Measurements from ENCODE around the gene ABL1.
A peak's percentile ranks its signal among the peaks of the same experiment; 100 is the strongest.
"Not testable (repeated sequence)": the region's sequence is repeated elsewhere in the genome, so short reads cannot be mapped to it uniquely, and the experiment has no call there.

The ABL1 gene

DNA sequence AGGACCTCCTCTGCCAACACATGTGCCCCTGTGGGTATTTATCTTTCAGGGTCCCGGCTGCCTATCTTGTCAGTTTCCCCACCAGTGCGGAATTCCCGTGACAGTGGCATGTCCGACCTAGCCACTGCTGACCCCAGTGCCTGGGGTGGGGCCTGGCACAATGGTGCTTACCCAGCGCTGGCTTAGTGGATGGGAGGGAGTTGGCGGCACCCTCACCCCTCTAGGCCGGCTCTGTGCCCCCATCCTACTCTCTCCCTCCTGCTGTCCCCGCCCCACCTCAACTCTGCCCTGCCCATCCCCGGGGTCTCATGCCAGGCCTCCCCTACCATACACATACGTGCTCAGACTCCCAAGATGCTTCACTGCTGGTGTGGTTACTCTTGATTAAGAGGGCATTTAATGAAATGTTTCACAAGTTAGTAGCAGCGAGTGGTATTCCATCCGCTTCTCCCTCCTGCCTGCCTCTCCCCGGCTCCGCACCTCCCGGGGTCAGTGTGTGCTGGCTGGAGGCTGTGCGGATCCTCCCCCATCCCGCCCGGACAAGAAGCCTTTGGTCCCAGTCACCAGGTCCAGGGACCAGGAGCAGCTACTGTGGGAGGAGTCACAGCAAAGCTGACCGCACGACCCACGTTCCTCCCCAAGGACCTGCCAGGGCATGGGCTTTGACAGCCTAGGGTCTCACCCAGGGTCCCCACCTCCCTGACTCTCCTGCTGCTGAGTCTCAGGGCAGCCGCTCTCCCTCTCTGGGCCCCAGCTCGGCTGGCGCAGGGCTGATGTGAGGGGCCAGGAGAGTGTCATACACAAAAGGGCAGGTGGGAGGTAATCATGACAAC is 71.1 kb downstream of the ABL1 start:
- no peak for DNase-seq

DNA sequence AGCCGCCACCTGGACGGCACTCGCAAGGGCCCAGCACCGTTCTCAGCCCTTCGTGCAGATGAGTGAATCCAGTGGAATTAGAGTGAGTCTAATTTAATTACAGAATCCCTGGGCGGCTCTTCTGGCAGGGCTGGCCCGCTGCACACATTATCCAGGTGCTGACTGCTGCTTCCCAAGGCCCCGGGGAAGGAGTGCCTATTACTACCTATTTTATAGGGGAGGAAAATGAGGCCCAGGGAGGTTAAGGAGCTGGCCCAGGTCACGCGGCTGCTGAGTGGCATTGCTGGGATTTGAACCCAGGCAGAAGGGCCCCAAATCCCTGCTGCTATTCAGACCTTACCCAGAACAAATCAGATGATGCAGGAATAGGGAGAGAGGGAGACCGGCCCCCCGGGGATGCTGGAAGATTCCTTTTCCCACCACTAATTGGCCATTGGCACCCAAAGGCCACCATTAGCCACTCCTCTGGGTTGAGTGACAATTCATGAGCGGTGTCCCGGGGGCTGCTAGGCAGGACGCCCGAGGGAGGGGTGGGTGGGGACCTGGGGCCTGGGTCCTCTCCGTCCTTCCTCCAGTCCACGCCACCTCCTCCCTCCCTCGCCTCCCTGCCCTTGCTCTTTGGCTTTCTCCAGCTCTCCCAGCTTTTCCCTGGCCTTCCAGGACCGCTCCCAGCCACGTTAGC is 71.8 kb downstream of the ABL1 start:
- DNase-seq: no peak

DNA sequence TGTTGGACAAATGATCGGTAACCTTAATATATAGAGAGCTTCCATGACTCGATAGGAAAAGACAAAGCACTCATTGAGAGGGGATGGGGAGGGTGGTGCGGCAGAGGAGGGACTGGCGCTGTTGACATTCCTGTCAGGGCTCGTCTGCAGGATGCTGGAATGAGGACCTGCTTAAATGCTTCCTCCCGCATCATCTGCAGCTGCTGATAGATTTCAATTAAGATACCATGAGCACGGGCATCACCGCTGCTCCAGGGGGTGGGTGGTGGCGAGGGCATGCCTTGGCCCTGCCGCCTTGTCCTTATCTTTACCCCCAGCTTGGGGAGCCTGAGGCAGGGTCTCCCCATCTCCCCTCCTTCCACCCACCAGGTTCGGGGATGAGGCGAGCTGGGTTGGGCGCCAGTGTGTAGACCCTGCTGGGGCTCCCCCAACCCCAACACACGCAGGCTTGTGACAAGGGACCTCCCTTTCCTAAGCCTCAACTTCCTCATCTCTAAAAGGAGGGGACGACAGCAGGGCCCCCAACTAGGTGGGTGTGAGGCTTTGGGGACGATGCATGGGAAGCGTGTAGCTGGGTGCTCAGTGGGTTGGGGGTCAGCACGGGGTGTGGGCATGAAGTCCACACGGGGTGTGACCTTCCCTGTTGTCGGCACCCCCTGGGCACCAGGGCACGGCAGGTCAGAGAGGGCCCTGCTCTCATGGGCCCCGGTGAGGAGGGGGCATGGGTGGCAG is 73.3 kb downstream of the ABL1 start:
- no peak for DNase-seq

DNA sequence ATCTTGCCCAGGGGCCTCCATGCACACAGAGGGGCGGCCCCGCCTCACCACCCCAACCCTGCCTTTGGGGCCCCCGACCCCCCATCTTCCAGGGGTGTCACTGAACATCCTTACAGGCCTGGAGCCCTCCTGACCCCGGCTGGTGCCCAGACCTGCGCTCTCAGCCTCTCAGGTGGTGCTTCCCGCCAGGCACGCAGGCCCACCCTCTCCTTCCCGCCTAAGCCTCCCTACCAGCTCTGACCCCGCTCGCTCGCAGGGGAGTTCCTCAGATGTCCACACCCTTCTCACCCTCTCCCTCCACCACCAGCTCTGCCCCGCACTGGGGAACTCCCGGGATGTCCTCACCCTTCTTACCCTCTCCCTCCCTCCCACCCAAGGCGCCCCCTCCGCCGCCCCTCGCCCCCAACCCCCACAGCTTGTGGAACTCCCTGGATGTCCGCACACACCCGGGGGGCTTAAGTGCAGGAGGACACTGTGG is 73.9 kb downstream of the ABL1 start:
- DNase-seq: no peak

DNA sequence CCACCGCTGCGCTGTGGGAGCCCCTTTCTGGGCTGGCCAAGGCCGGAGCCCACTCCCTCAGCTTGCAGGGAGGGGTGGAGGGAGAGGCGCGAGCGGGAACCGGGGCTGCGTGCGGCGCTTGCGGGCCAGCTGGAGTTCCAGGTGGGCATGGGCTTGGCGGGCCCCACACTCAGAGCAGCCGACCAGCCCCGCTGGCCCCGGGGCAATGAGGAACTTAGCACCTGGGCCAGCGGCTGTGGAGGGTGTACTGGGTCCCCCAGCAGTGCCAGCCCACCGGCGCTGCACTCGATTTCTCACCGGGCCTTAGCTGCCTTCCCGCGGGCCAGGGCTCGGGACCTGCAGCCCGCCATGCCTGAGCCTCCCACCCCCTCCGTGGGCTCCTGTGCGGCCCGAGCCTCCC is 75.0 kb downstream of the ABL1 start:
- not testable (repeated sequence) for DNase-seq

DNA sequence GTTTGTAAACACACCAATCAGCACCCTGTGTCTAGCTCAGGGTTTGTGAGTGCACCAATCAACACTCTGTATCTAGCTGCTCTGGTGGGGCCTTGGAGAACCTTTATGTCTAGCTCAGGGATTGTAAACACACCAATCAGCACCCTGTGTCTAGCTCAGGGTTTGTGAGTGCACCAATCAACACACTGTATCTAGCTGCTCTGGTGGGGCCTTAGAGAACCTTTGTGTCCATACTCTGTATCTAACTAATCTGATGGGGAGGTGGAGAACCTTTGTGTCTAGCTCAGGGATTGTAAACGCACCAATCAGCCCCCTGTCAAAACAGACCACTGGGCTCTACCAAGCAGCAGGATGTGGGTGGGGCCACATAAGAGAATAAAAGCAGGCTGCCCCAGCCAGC is 75.6 kb downstream of the ABL1 start:
- DNase-seq: not testable (repeated sequence)

DNA sequence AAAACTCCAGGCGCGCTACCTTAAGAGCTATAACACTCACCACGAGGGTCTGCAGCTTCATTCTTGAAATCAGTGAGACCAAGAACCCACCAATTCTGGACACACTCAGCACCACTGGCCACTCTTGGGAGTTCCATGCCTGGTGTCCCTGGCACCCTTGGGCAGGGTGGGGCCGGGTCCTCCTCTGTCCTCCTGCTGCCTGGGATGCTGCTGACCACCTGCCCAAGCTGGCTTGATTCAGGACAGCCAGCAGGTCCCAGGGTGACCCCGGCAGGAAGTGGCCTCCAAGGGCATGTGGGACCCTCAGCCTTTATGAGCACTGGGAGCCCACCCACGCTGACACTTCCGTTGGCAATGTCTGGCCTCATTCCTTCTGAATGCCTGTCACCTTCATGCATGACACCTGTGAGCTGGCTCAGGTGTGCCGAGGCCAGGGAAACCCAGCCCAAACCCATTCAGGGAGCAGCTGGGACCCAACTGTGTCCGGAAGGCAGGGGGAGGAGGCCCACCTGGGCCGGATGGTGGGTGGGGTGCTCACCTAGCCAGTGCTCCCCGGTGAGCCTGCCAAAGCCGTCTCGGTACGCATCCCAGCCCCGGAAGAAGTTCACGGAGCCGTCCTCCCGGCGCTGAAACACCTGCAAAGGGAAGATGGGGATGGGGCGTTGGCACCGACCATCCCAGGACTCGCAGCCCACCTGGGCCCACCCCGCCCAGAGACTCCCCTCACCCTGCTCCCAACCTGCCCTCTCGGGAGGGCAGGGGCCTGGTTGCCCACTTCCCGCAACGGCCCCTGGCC is 76.4 kb downstream of the ABL1 start:
- DNase-seq: no peak

DNA sequence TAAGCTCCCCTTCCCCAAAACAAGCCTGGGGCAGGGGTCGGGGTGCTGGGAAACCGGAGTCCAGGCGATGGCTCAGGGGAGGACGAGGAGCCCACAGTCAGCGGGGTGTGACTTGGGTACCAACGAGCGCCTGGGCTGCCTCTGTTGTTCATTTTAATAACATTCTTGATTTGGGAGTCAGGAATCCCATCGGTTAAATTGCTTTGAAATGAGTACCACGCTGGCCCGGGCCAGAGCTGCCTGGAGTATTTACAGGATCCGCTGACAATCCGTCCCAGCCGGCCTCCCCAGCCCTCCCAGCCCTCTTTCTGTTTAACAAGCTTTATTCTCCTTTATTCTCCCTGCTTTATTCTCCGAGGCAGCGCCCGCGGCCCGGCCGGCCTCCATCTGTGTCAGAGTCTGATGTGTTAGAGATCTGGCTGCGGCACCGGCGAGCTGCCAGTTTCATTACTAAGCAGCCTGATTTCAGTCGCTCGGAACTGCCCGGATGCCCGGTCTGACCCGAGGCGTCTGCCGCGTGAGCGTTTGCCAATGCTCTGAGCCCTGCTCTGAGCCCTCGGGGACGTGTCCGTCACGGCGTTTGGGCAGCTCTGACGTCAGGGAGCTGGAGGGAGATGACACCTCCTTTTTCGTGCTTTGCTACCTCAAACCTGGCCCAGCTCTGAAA is 78.0 kb downstream of the ABL1 start:
- DNase-seq: peak; percentile 47

DNA sequence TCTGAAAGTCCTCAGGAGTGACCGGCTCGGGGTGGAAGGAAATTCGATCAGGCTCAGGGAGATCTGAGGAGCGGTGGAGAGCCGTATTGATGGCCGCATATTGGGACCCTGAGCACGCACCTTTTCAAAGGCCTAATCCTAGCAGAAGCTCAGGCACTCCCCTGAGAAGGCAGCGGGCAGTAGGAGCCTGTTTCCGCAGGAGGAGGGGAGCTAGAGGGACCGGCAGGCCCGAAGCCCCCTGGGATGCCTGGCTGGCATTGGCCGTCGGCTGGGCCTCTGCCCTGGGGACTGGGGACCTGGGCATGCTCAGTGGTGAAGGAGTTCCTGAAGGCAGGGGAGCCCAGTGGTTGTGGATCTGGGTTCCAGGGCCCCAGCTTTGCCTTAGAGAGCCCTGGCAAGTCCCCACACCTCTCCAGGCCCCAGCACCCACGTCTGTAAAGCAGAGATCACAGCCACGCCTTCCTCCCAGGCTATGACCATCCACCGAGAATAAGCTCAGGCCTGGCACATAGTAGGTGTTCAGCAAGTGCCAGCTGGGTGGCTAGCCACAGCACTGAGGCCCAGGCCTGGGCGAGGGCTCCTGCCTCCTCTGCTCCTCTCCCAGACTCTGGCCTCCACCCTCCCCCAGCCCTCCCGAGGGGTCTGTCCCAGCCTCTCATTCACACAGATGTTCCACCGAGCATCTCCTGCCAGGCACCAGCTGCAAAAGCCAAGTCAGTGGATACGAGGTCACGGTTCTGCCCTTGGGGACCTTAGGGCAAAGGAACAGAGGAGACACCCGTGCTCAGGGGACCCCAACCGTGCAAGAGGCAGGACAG is 78.8 kb downstream of the ABL1 start:
- DNase-seq: no peak

DNA sequence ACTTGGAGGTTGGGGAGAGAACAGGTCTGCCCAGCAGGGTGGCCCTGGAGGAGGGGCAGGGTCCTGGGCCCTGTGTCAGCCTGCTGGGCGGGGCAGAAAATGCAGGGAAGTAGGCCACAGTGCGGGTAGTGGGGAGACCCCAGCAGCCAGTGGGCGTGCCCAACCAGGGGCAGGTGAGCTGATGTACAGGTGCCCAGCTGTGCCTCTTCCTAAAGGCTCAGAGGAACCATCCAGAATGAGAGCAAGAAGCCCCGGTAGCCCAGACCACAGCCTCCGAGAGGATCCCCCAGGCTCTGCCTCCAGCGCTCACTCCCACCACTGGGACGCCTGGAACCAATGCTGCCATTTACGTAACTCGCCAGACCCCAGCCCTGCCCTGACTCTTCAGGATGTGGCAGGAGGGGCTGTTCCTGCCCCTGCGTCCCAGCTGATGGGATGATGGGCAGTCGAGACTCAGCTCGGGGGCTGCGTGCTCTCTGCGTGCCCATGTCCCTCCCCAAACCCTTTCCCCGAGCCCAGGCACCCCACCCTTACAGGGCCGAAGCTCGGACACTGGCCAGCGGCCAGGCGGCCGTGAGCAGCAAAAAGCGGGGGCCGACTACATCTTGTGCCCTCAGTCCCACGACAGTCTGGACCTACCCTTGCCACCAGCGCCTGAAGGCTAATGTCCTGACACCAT is 79.5 kb downstream of the ABL1 start:
- no peak for DNase-seq

DNA sequence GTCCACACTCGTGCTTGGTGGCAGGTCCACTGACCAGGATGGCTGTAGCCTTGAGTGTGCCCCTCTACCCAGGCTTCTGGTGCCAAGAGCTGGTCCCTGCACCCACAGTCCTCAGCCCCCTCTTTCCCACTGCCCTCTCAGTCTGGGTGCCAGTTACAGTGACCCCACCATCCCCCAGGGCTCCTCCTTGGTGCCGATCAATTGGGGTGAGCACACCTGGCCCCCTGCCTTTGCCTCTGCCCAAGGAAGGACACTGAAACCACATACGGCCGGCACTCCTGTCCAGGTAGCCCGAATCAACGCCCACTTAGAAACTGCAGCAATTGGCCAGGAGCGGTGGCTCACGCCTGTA is 80.0 kb downstream of the ABL1 start:
- DNase-seq: no peak

DNA sequence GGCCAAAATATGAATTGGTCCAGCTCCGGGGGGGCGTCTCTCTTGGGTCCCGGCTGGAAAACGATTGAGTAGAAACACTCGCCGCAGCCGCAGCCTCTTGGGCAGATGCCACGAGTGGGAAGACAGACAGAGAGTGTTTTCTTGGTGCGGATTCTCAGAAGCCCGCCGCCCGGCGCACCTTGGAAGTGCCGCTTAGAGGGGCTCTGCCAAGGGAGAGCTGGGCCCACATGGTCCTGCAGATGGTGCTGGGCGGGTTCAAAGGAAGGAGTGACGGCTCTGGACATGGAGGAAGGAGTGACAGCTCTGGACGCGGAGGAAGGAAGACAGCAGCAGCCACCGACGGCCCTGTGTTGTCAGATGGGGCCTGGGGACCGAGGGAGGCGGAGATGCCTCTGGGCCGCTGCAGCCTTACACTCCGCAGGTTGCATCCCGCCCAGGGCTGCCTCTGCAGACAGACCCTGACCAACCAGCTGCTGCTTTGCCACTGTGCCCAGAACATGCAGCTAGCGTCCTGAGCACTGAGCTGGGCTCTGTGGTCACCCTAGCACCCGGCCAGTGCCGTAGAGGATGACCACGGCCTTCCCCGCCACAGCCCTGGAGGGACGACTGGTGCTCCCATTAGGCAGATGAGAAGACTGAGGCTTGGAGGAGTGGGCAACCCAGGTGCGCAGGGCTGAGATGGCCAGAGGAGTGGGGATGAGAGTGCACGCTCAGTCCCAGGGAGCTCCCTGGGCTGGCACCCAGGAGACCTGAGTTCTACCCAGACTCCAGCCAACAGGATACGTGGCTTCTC is 82.3 kb downstream of the ABL1 start:
- DNase-seq: no peak

DNA sequence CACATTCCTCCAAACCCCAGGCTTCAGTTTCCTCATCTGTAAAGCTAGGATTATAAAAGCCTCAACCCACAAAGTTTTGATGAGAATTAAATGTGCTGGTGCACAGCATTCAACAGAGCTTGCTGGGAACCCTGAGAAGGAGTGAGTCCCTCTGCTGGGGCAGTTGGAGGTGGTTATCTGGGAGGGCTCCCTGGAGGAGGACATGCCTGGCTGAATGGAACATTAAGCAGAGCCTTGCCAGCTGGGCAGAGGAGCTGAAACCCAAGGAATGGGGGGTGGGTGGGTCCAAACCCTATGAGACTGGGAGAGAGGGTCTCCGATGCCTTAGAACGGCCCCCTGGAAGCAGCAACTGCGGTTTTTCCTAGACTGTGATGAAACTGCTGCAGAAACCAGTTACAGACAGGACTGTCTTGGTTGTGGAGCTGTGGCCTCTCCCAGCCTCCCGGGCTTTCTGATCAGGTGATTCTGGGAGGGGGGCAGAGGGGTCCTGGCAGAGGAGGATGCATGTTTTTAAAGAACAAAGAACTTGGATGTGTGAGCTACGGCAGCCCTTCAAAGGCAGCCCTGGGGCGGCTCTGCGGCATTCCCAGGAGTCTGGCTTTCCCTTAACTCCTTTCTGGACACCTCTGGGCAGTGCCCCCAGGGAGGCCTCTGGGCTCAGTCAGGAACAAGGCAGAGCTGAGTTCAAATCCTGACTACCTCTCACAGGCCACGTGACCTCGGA is 83.2 kb downstream of the ABL1 start:
- no peak for DNase-seq

DNA sequence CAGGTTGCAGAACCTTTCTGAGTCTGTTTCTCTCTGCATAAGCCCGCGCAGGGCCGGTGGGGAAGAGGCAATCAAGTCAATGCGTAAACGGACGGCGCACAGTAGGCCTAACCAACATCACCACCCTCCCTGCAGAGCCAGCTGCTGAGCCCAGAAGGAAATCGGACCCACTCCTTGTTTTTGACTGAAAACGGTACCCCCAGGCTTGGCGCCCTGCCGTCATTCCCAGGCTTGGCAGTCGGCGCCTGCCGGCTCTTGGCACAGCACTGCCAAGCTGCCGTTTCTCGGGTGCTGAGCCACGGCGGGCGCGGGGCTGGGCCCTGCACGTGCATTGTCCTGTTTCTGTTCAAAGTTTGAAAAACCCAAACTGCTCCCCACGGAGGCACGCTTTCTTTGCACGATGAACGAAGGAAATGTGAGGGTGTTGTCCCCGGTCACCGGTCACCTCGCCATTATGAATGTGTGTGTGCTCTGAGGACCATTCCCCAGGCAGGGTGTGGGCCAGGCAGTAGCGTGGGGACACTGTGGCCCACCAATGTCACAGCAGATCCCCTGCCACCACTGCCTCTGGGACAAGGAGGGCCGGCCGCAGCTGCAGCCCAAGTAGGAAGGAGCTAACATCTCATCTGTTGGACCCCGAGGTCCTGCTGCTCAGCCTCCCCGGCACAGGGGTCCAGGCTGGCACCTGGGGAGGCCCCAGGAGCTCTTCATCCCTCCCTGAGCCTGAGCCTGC is 83.9 kb downstream of the ABL1 start:
- no peak for DNase-seq

DNA sequence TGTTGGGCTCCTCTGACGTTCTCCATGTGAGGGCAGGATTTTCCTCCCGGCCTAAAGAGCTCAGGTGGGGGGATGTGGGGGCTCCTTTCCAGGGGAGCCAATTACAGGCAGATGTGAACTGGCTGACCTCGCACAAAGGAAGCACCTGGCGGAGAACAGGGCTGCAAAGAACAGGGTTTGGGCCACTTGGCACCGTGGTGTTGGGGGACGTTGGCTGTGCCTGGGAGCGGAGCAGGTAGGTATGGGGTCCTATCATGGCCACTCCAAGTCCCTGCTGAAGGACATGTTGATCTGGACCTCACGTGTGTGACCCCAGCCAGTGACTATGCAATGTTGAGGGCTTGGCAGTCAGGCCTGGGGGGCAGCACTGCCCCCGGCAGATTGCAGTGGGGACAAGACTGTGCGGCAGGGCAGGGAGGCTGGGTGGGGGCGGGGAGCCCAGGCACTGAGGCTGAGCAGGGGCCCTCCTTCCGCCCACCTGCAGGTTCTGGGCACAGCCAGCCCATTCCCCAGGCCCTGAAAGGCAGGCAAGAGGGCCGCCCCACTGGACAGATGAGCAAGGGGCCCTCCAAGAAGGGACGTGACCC is 84.6 kb downstream of the ABL1 start:
- no peak for DNase-seq

DNA sequence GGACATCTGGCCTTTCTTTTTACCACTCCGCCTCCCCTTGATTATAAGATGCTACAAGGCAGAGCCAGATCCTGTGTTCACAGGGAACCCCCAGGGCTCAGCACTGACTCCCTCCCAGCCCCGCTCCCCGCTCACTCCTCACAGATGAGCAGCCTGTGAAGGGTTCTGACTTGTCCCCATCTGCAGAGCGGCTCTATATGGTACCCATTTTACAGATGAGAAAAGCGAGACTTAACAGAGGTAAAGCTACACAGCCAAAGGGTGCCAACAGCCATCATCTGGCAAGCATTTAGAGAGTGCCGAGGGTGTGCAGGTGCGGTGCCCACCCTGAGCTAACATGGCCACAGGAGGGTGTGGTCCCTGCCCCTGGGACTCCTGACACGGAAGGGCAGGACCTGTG is 85.2 kb downstream of the ABL1 start:
- no peak for DNase-seq

DNA sequence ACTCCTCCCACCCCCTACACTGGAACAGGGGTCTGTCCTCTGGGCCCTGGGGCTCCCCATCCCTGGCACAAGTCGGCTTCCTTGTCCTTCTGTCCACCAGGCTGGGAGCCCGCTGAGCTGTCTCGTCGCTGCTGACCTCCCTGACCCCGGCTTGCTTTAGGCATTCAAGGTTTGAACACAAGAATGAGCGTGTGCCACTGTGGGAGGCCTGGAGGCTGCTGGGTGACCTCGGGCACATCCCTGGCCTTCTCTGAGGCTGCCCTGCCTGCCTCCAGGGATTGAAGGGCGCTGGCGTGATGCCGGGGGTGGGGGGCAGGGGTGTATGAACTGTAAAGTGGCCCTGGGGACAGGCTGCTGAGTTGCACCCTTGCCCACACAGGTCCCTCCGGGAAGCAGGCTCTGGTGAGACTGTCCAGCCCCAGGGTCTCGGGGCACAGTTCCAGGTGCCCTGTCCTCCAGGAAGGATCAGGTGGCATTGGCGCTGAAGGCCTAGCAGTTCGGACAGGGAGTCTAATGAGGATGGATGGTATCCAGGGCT is 85.8 kb downstream of the ABL1 start:
- DNase-seq: no peak

Measured in fibroblast of skin of right quadriceps (primary cell).